Natural killer cell treated with Interleukin-12 subunit alpha and Interleukin-12 subunit beta and Interleukin-15 and Interleukin-18, amount 100 ng/mL, for 72 hours (primary cell): ENCODE data around the gene MOV10. TPM values are rescaled to one million over a fixed set of nuclear protein-coding genes. Genes with fewer than 3 reads are reported as not detected.
"Not testable (repeated sequence)": the region's sequence is repeated elsewhere in the genome, so short reads cannot be mapped to it uniquely, and the experiment has no call there.

Source experiments
- ATAC-seq, 2 donors: fragments of 150-1000 bp; cut with Tn5 transposase in 1 of 2; sonication (Bioruptor Pico), chemical (Tn5 transposase) in 1 of 2; 2 replicates each; pipeline ENCODE4 v1.10.0; 2021
- DNase-seq: peaks from one replicate; pipeline ENCODE4 v3.0.0; 2022; ENCODE audit warnings: low spot score
- H3K27ac Mint-ChIP-seq, 2 donors: 1 replicate in 1 of 2; 2 replicates in 1 of 2; pipeline ENCODE4 v1.8.0; 2022; ENCODE audit warnings: mixed read lengths in 2 of 2, mild to moderate bottlenecking in 1 of 2, moderate library complexity in 1 of 2
- H3K27me3 Mint-ChIP-seq, 2 donors: 1 replicate in 1 of 2; 2 replicates in 1 of 2; pipeline ENCODE4 v1.8.0; 2022; ENCODE audit warnings: mixed read lengths in 2 of 2
- H3K36me3 Mint-ChIP-seq: one replicate; pipeline ENCODE4 v1.8.0; 2022; ENCODE audit warnings: mixed read lengths
- H3K4me1 Mint-ChIP-seq, 2 donors: 1 replicate in 1 of 2; 2 replicates in 1 of 2; pipeline ENCODE4 v1.8.0; 2022; ENCODE audit warnings: low read depth in 2 of 2, mixed read lengths in 2 of 2, mild to moderate bottlenecking in 1 of 2
- H3K4me3 Mint-ChIP-seq: one replicate; pipeline ENCODE4 v1.8.0; 2022; ENCODE audit warnings: mixed read lengths
- H3K9me3 Mint-ChIP-seq: 2 replicates; pipeline ENCODE4 v1.8.0; 2022; ENCODE audit warnings: mixed read lengths
- total RNA-seq, 2 donors: library from RNA; stranded (reverse); gene quantifications; one replicate each; pipeline ENCODE4 v1.2.3, GENCODE V29; 2022

The MOV10 gene
- total RNA-seq, 2 donors from 2014 or later = 71.0 to 78.0 TPM

DNA sequence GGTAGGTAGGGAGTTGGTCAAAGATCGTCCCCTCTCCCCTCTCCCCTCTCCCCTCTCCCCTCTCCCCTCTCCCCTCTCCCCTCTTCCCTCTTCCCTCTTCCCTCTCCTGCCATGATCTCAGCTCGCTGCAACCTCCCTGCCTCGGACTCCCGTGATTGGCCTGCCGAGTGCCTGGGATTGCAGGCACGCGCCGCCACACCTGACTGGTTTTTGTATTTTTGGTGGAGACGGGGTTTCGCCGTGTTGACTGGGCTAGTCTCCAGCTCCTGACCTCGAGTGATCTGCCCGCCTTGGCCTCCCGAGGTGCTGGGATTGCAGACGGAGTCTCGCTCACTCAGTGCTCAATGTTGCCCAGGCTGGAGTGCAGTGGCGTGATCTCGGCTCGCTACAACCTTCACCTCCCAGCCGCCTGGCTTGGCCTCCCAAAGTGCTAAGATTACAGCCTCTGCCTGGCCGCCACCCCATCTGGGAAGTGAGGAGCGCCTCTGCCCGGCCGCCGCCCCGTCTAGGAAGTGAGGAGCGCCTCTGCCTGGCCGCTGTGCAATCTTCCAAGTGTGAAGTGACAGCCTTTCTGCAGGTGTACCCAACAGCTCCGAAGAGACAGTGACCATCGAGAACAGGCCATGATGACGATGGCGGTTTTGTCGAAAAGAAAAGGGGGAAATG is 54.0 kb downstream of the MOV10 start:
- not testable (repeated sequence) for H3K4me3 Mint-ChIP-seq, H3K27me3 Mint-ChIP-seq, H3K9me3 Mint-ChIP-seq

DNA sequence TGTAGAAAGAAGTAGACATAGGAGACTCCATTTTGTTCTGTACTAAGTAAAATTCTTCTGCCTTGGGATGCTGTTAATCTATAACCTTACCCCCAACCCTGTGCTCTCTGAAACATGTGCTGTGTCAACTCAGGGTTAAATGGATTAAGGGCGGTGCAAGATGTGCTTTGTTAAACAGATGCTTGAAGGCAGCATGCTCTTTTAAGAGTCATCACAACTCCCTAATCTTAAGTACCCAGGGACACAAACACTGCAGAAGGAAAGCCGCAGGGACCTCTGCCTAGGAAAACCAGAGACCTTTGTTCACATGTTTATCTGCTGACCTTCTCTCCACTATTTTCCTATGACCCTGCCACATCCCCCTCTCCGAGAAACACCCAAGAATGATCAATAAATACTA is 54.6 kb downstream of the MOV10 start:
- not testable (repeated sequence) for H3K27ac Mint-ChIP-seq, H3K36me3 Mint-ChIP-seq, H3K4me1 Mint-ChIP-seq, DNase-seq, ATAC-seq, H3K9me3 Mint-ChIP-seq, H3K27me3 Mint-ChIP-seq, H3K4me3 Mint-ChIP-seq

More for the DNA sequence above, 54.0 kb downstream of the MOV10 start:
- DNase-seq, ATAC-seq, H3K27ac Mint-ChIP-seq, H3K4me1 Mint-ChIP-seq, H3K36me3 Mint-ChIP-seq: not testable (repeated sequence)

DNA sequence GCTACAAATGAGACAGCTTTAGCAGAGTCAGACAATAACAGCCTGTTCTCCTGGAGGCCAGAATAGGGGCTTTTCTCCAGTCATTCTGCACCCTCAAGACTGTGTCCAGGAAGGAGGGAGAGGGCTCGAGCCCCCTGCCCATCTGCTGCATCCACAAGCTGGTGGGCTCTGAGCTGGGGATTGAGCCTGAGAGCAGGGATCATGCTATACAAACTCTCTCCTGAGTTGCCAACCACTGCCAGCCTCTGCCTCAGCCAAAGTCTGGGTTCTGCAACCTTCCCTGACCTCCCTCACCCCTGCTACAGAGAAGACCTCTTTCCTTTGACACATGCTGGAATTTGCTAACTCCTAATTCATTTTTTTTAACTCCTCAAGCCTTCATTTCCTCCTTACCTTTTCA is 55.5 kb downstream of the MOV10 start:
- no peaks in the 10 kb centered on the region for H3K36me3 Mint-ChIP-seq
- ATAC-seq (no peak), DNase-seq (no peak)
- H3K4me3 Mint-ChIP-seq = no peak overlapping the region
- H3K9me3 Mint-ChIP-seq = no peaks in the 10 kb centered on the region
- H3K27me3 Mint-ChIP-seq = peaks cover 4 to 8% of the 10 kb centered on the region in 2 donors
- no peak overlapping the region for H3K27ac Mint-ChIP-seq
- H3K4me1 Mint-ChIP-seq = no peaks in the 10 kb centered on the region

DNA sequence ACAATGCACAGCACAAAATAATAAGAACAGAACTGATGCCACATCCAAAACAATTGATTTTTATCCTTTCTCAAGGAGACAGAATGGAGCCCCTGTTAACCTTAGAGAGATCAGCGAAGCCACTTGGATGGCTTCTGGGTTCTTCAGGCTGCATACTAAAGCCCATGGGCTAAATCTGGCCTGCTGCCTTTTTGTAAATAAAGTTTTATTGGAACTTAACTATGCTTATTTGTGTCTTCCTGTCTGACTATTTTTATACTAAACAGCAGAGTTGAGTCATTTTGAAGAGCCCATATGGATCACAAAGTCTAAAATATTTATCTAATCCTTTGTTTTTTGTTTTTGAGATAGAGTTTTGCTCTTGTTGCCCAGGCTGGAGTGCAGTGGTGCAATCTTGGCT is 57.0 kb downstream of the MOV10 start:
- ATAC-seq (no peak), DNase-seq (no peak)
- H3K27me3 Mint-ChIP-seq = peaks cover 4 to 8% of the 10 kb centered on the region in 2 donors
- H3K4me3 Mint-ChIP-seq = no peak overlapping the region
- H3K36me3 Mint-ChIP-seq = no peaks in the 10 kb centered on the region
- H3K27ac Mint-ChIP-seq = no peak overlapping the region
- H3K4me1 Mint-ChIP-seq = no peaks in the 10 kb centered on the region
- H3K9me3 Mint-ChIP-seq = no peaks in the 10 kb centered on the region

DNA sequence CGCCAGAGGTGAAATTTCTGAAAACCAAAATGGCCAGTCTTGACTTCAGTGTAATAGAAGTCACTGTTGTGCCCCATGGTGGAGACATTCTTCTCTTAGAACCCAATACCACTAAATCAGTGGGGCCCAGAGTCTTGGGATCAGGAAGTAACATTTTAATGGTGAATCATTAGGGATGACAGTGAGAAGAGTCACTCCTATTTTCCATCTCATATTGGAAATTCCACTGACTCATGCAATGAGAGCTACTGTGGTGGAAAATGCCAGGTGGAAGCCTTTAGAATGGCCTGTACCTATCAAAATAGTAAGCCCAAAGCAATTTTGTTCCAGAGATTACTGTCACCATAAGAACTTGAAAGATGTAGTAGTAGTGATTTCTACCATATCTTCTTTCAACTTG is 61.3 kb downstream of the MOV10 start:
- ATAC-seq (no peak), DNase-seq (no peak)
- H3K27ac Mint-ChIP-seq = no peak overlapping the region
- H3K4me3 Mint-ChIP-seq = no peak overlapping the region
- H3K36me3 Mint-ChIP-seq = no peaks in the 10 kb centered on the region
- H3K9me3 Mint-ChIP-seq = no peaks in the 10 kb centered on the region
- no peaks in the 10 kb centered on the region for H3K4me1 Mint-ChIP-seq
- peaks cover 31 to 39% of the 10 kb centered on the region in 2 donors for H3K27me3 Mint-ChIP-seq

DNA sequence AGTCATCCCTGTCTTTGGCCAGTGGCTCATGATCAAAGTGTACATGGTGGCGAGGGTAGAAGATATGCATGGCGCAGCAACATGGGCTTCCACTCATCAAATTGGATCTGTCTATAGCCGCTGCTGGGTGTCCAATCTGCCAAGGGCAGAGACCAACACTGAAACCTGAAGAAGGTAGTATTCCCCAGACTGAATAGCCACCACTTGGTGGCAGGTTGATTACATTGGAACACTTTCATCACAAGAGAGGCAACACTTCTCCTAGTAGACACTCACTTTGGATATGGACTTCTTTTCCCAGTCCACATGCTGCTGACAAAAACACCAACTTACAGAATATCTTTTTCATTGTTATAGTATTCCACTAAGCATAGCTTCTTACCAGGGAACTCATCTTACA is 63.1 kb downstream of the MOV10 start:
- Mint-ChIP-seq H3K4me1 (no peaks in the 10 kb centered on the region), H3K36me3 (no peaks in the 10 kb centered on the region), H3K27ac (no peak overlapping the region), H3K9me3 (no peaks in the 10 kb centered on the region), H3K27me3 (peaks cover 39 to 45% of the 10 kb centered on the region in 2 donors), H3K4me3 (no peak overlapping the region)
- DNase-seq = no peak
- ATAC-seq = peak in 1 of 2 donors; percentile 43

DNA sequence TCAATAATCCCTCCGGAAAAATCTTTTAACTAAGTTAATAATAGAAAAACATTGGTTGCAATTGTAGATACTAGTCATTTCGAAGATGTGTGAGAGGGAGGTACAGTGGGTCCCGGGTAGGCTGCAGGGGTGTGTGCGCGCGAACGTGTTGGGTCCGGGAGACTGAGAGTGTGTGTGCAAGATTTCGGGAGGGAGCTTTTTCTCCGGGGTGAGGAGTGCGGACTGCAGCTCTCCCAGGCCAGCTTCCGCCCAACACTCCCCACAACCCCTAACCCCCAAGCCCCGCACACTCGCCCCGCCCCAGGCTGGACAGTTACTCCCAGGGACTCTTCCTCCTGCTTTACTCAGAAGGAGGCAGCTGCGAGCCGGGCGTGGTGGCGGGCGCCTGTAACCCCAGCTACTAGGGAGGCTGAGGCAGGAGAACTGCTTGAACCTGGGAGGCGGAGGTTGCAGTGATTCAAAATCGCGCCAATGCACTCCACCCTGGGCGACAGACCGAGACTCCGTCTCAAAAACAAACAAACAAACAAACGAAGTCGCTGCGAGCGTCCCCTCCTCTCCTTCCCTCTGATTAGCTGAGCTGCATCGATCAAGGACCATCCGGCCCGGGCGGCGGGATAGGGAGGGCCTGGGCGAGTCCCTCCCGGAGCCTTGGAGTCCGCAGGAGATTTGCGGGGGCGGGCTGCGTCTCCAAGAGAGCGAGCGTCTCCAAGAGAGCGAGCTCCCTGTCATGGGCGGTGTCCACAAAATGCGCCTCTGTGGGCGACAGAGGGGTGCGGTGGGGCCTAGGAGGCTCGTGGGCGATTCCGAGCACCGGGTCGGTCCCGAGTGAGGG is 68.9 kb downstream of the MOV10 start:
- ATAC-seq = peak in 1 of 2 donors; percentile 52

DNA sequence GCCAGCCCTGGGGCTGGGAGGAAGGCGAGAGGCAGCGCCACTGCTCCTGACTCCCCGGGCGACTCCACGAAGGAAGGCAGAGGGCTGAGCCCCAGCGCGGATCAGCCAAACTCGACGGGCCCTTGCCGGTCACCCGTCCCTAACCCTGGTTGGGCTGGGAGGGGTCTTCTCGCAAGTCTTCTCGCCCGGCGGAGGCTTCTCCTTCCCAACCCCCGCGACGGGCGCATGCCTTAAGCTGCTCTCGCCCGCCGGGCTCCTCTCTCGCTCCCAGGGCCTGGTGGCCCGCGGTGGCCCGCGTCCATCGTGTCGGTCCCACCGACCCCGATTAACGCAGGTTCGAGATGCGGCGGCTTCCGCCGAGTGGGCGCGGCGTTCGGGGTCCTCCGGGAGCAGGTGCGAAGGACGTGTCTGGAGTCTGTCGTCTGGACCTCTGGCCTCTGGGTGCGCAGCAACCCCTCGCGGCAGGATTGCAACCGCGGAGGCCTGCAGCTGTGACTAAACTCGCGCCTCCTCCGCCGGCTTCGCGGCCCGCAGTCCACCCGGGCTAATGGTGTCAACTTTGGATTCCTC is 69.6 kb downstream of the MOV10 start:
- peaks cover 50 to 57% of the 10 kb centered on the region in 2 donors for H3K27me3 Mint-ChIP-seq
- no peaks in the 10 kb centered on the region for H3K36me3 Mint-ChIP-seq
- DNase-seq (no peak), ATAC-seq (peak; percentile 46 to 61)
- H3K4me1 Mint-ChIP-seq = peaks cover 0 to 4% of the 10 kb centered on the region in 2 donors
- no peak overlapping the region for H3K27ac Mint-ChIP-seq
- no peak overlapping the region for H3K4me3 Mint-ChIP-seq
- H3K9me3 Mint-ChIP-seq = no peaks in the 10 kb centered on the region

More for the DNA sequence above, 68.9 kb downstream of the MOV10 start:
- no peak overlapping the region for H3K4me3 Mint-ChIP-seq
- H3K9me3 Mint-ChIP-seq = no peaks in the 10 kb centered on the region
- H3K27ac Mint-ChIP-seq = no peak overlapping the region
- peaks cover 51 to 57% of the 10 kb centered on the region in 2 donors for H3K27me3 Mint-ChIP-seq
- DNase-seq = no peak
- H3K4me1 Mint-ChIP-seq = peaks cover 0 to 4% of the 10 kb centered on the region in 2 donors
- no peaks in the 10 kb centered on the region for H3K36me3 Mint-ChIP-seq

DNA sequence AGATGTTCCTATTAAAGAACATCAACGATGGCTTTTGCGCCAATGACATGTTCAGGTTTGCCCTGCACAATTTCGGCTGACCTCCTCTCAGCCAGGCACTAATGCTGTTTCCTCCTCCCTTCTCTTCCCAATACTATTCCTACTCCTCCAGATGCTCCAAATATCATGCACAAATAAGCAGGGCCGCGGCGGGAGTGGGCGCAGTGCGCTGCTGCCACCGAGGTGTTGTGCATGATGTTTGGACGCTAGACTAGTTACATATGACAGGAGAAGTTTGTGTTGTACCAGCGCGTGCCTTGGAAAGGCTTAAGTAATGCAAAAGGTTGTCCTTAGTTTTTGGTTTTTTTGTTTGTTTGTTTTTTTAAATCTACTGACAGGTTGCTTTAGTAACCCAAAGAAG is 73.9 kb downstream of the MOV10 start:
- Mint-ChIP-seq H3K4me1 (peaks cover 0 to 4% of the 10 kb centered on the region in 2 donors), H3K4me3 (no peak overlapping the region), H3K9me3 (no peaks in the 10 kb centered on the region), H3K27ac (no peak overlapping the region), H3K36me3 (no peaks in the 10 kb centered on the region), H3K27me3 (peaks cover 32 to 45% of the 10 kb centered on the region in 2 donors)
- ATAC-seq = no peak
- DNase-seq = no peak

Other genes starting within 250 kb of the MOV10 start
- under 1 TPM; 0.14 to 0.86 TPM for gene WNT2B, start 165.7 kb upstream of the MOV10 start, total RNA-seq
- gene ST7L, start 55.5 kb upstream of the MOV10 start, total RNA-seq = 10 to 100 TPM; 11.9 to 19.2 TPM
- 100 to 1,000 TPM; 213 to 259 TPM for gene CAPZA1, start 54.8 kb upstream of the MOV10 start, total RNA-seq
- gene RHOC, start 32.5 kb downstream of the MOV10 start, total RNA-seq = 100 to 1,000 TPM in 1 of 2 donors, 10 to 100 TPM in 1; 77.2 to 132 TPM
- not detected for gene PPM1J, start 40.7 kb downstream of the MOV10 start, total RNA-seq